ENCODE results near the gene ADCY2. TPM values are rescaled to one million over a fixed set of nuclear protein-coding genes. Genes with fewer than 3 reads are reported as not detected.

Gene ADCY2
- polyA plus RNA-seq, 1 donor (not counting 4 experiments of a cell fraction or from before 2014, with no cell fraction given), result 0.13 TPM

DNA sequence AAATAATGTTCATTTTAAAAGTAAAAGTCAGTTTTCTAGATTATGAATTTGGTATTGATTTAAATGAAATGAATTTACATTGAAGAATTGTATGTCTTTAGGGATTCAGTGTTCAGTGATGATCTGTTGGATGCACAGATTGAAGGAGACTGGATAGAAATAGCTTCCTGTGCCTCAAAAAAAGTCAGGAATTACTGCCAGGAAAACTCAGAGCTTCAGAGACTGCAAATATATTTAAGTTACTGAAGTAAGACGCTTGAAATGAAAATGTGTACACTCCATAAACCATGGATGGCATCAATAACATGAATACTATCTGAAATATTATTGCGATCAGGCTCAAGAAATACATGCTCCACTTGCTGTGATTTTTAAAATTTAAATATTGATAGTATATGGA is 60.3 kb downstream of the ADCY2 start:
- FAIRE-seq, result no peak
- DNase-seq (ENCODE audit: low read depth, low spot score), result no peak

DNA sequence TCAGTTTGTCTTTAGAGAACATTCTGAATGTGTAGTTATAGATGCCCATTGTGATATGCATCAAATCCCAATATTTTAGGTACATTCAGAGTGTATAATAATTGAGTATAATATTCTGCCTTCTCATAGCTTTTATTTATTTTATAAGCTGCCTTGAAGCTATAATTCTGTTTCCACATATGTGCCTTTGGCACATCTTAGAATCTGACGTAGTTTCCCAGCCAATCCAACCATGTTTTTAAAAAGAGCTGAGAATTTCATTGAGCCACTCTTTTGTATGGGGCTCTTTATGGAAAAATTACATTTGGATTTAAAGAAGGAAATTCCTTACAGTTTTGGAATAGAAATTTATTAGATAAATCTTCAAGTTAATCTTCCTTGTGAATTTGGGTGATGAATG is 65.4 kb downstream of the ADCY2 start:
- no peaks in the 10 kb centered on the region for H3K27me3 ChIP-seq (ENCODE audit: control insufficient read depth, extremely low read depth, insufficient read depth, low read length)
- H3K79me2 ChIP-seq (ENCODE audit: control insufficient read depth, insufficient read depth, low read length), result no peaks in the 10 kb centered on the region
- no peaks in the 10 kb centered on the region for H3K4me1 ChIP-seq (ENCODE audit: control insufficient read depth, extremely low read depth, insufficient read depth, low read length)
- no peak for FAIRE-seq
- H3K4me3 ChIP-seq (ENCODE audit: control insufficient read depth in 2 of 3, extremely low read depth in 1 of 3, insufficient read depth in 2 of 3, low read depth in 1 of 3, low read length in 3 of 3), result no peak overlapping the region
- H3K4me2 ChIP-seq (ENCODE audit: control insufficient read depth, extremely low read depth, insufficient read depth, low read depth, low read length), result no peak overlapping the region
- TF ChIP-seq, protein P1, sequence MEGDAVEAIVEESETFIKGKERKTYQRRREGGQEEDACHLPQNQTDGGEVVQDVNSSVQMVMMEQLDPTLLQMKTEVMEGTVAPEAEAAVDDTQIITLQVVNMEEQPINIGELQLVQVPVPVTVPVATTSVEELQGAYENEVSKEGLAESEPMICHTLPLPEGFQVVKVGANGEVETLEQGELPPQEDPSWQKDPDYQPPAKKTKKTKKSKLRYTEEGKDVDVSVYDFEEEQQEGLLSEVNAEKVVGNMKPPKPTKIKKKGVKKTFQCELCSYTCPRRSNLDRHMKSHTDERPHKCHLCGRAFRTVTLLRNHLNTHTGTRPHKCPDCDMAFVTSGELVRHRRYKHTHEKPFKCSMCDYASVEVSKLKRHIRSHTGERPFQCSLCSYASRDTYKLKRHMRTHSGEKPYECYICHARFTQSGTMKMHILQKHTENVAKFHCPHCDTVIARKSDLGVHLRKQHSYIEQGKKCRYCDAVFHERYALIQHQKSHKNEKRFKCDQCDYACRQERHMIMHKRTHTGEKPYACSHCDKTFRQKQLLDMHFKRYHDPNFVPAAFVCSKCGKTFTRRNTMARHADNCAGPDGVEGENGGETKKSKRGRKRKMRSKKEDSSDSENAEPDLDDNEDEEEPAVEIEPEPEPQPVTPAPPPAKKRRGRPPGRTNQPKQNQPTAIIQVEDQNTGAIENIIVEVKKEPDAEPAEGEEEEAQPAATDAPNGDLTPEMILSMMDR (optimal IDR thresholded peaks at IDR 0.05 in 1 of 3, IDR thresholded peaks at IDR 0.05 in 1 of 3, conservative IDR thresholded peaks at IDR 0.05 in 1 of 3; ENCODE audit: extremely low read depth in 1 of 3, insufficient read depth in 2 of 3, low read length in 3 of 3), result no peak
- TF ChIP-seq EZH2 (IDR thresholded peaks at IDR 0.05; ENCODE audit: low read length), result no peak
- H4K20me1 ChIP-seq (ENCODE audit: control insufficient read depth, extremely low read depth, insufficient read depth, low read length), result no peaks in the 10 kb centered on the region
- no peak overlapping the region for H3K9ac ChIP-seq (ENCODE audit: control insufficient read depth, extremely low read depth, insufficient read depth, low read length)
- H3K36me3 ChIP-seq (ENCODE audit: control insufficient read depth in 2 of 2, extremely low read depth in 1 of 2, insufficient read depth in 2 of 2, low read length in 2 of 2), result no peaks in the 10 kb centered on the region
- dilution Hi-C loops (cut with MboI; ENCODE audit: extremely low pct_ligation_motif_present, low sequenced_read_pairs), result no loop called here
- no peak overlapping the region for H3K27ac ChIP-seq (ENCODE audit: control insufficient read depth, insufficient read depth, low read length)
- no peaks in the 10 kb centered on the region for H3K9me3 ChIP-seq (ENCODE audit: control insufficient read depth, low read depth, low read length)
- no peaks in the 10 kb centered on the region for H3K9me1 ChIP-seq (ENCODE audit: control insufficient read depth, extremely low read depth, insufficient read depth, low read length)
- H2AFZ ChIP-seq (ENCODE audit: control insufficient read depth, low read length), result no peak overlapping the region
- no peak for DNase-seq (ENCODE audit: low read depth, low spot score)

More for the DNA sequence above, 60.3 kb downstream of the ADCY2 start:
- H3K27ac ChIP-seq (ENCODE audit: control insufficient read depth, insufficient read depth, low read length), result no peak overlapping the region
- no peak overlapping the region for H3K9ac ChIP-seq (ENCODE audit: control insufficient read depth, extremely low read depth, insufficient read depth, low read length)
- H3K9me3 ChIP-seq (ENCODE audit: control insufficient read depth, low read depth, low read length), result no peaks in the 10 kb centered on the region
- dilution Hi-C loops (cut with MboI; ENCODE audit: extremely low pct_ligation_motif_present, low sequenced_read_pairs), result no loop called here
- TF ChIP-seq, protein P1 (optimal IDR thresholded peaks at IDR 0.05 in 1 of 3, IDR thresholded peaks at IDR 0.05 in 1 of 3, conservative IDR thresholded peaks at IDR 0.05 in 1 of 3; ENCODE audit: extremely low read depth in 1 of 3, insufficient read depth in 2 of 3, low read length in 3 of 3), result no peak
- no peak for TF ChIP-seq EZH2 (IDR thresholded peaks at IDR 0.05; ENCODE audit: low read length)
- no peaks in the 10 kb centered on the region for H3K27me3 ChIP-seq (ENCODE audit: control insufficient read depth, extremely low read depth, insufficient read depth, low read length)
- H3K4me3 ChIP-seq (ENCODE audit: control insufficient read depth in 2 of 3, extremely low read depth in 1 of 3, insufficient read depth in 2 of 3, low read depth in 1 of 3, low read length in 3 of 3), result no peak overlapping the region
- H2AFZ ChIP-seq (ENCODE audit: control insufficient read depth, low read length), result no peak overlapping the region
- no peaks in the 10 kb centered on the region for H4K20me1 ChIP-seq (ENCODE audit: control insufficient read depth, extremely low read depth, insufficient read depth, low read length)
- no peak overlapping the region for H3K4me2 ChIP-seq (ENCODE audit: control insufficient read depth, extremely low read depth, insufficient read depth, low read depth, low read length)
- no peaks in the 10 kb centered on the region for H3K79me2 ChIP-seq (ENCODE audit: control insufficient read depth, insufficient read depth, low read length)
- no peaks in the 10 kb centered on the region for H3K4me1 ChIP-seq (ENCODE audit: control insufficient read depth, extremely low read depth, insufficient read depth, low read length)
- H3K9me1 ChIP-seq (ENCODE audit: control insufficient read depth, extremely low read depth, insufficient read depth, low read length), result no peaks in the 10 kb centered on the region
- H3K36me3 ChIP-seq (ENCODE audit: control insufficient read depth in 2 of 2, extremely low read depth in 1 of 2, insufficient read depth in 2 of 2, low read length in 2 of 2), result no peaks in the 10 kb centered on the region

Measured in keratinocyte (primary cell).